KMS-11 (cell line): ENCODE results near the gene NSF.
"Not testable (repeated sequence)": the region's sequence is repeated elsewhere in the genome, so short reads cannot be mapped to it uniquely, and the experiment has no call there.

Experiments used
- H2AFZ ChIP-seq: fragments of 200-600 bp; sonication (generic); 2 replicates; pipeline ENCODE4 v1.6.1; 2016; ENCODE audit warnings: antibody characterized with exemption, mixed run types, low read depth
- H3K27ac ChIP-seq: fragments of 200-600 bp; sonication (generic); 2 replicates; pipeline ENCODE4 v1.6.1; 2016; ENCODE audit warnings: mild to moderate bottlenecking, mixed run types
- H3K27me3 ChIP-seq: fragments of 200-600 bp; sonication (generic); 2 replicates; pipeline ENCODE4 v1.6.1; 2017; ENCODE audit warnings: mild to moderate bottlenecking, low read depth, mixed run types, moderate library complexity; ENCODE audit not compliant: insufficient read depth
- H3K36me3 ChIP-seq: fragments of 200-600 bp; sonication (generic); 2 replicates; pipeline ENCODE4 v1.6.1; 2017; ENCODE audit warnings: mild to moderate bottlenecking, mixed run types; ENCODE audit not compliant: insufficient read depth
- H3K4me1 ChIP-seq: fragments of 200-600 bp; sonication (generic); 2 replicates; pipeline ENCODE4 v1.6.1; 2016; ENCODE audit warnings: mild to moderate bottlenecking, low read depth, mixed run types; ENCODE audit not compliant: poor library complexity, severe bottlenecking
- H3K4me2 ChIP-seq: fragments of 200-600 bp; sonication (generic); 2 replicates; pipeline ENCODE4 v1.7.0; 2016; ENCODE audit warnings: mild to moderate bottlenecking, mixed run types
- H3K4me3 ChIP-seq: fragments of 200-600 bp; sonication (generic); IDR thresholded peaks from 2 replicates; pipeline ENCODE4 v1.6.1; 2017; ENCODE audit warnings: low read depth, low read length, mixed read lengths; ENCODE audit not compliant: insufficient read depth
- H3K79me2 ChIP-seq: fragments of 200-600 bp; sonication (generic); 2 replicates; pipeline ENCODE4 v1.6.1; 2016; ENCODE audit warnings: low read depth, mixed run types; ENCODE audit not compliant: insufficient read depth
- H3K9ac ChIP-seq: fragments of 200-600 bp; sonication (generic); 2 replicates; pipeline ENCODE4 v1.6.1; 2016; ENCODE audit warnings: mild to moderate bottlenecking, mixed run types
- H4K20me1 ChIP-seq: fragments of 200-600 bp; sonication (generic); 2 replicates; pipeline ENCODE4 v1.6.1; 2016; ENCODE audit warnings: mild to moderate bottlenecking, mixed run types; ENCODE audit not compliant: insufficient read depth
- TF ChIP-seq, protein P1 (sequence below): fragments of 200-600 bp; sonication (generic); conservative IDR thresholded peaks from 2 replicates; pipeline ENCODE4 v1.6.1; 2017; ENCODE audit warnings: low read depth, mild to moderate bottlenecking, antibody characterized with exemption, low read length, moderate library complexity, mixed read lengths

NSF gene

DNA sequence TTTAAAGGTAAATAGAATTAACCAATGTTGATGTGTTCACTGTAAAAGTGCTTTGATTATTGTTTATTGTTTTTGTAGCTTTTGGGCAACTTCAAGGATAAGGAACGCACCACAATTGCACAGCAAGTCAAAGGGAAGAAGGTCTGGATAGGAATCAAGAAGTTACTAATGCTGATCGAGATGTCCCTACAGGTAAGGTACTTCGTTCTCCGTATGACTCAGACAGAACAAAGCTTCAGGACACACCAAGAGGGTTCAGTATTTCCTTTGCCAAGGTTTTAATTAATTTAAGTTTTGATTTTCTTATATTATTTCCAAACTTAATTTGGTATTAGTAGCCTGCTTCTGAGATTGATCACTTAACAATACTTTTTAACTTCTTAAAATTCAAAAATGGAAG, 161.0 kb downstream of the NSF start:
- no peak overlapping the region for H3K9ac ChIP-seq
- no peak overlapping the region for H3K27ac ChIP-seq
- H3K4me3 ChIP-seq = no peak overlapping the region
- H3K27me3 ChIP-seq = no peaks in the 10 kb centered on the region
- H3K4me2 ChIP-seq = no peak overlapping the region
- H3K79me2 ChIP-seq = no peaks in the 10 kb centered on the region
- H4K20me1 ChIP-seq = no peaks in the 10 kb centered on the region
- no peaks in the 10 kb centered on the region for H3K4me1 ChIP-seq
- no peaks in the 10 kb centered on the region for H3K36me3 ChIP-seq
- TF ChIP-seq, protein P1, sequence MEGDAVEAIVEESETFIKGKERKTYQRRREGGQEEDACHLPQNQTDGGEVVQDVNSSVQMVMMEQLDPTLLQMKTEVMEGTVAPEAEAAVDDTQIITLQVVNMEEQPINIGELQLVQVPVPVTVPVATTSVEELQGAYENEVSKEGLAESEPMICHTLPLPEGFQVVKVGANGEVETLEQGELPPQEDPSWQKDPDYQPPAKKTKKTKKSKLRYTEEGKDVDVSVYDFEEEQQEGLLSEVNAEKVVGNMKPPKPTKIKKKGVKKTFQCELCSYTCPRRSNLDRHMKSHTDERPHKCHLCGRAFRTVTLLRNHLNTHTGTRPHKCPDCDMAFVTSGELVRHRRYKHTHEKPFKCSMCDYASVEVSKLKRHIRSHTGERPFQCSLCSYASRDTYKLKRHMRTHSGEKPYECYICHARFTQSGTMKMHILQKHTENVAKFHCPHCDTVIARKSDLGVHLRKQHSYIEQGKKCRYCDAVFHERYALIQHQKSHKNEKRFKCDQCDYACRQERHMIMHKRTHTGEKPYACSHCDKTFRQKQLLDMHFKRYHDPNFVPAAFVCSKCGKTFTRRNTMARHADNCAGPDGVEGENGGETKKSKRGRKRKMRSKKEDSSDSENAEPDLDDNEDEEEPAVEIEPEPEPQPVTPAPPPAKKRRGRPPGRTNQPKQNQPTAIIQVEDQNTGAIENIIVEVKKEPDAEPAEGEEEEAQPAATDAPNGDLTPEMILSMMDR = no peak
- no peak overlapping the region for H2AFZ ChIP-seq

- Histone ChIP-seq H4K20me1 (no peaks in the 10 kb centered on the region), H3K4me2 (no peak overlapping the region), H3K27ac (no peak overlapping the region), H2AFZ (no peak overlapping the region), H3K79me2 (no peaks in the 10 kb centered on the region), H3K9ac (no peak overlapping the region), H3K27me3 (no peaks in the 10 kb centered on the region), H3K36me3 (no peaks in the 10 kb centered on the region), H3K4me1 (no peaks in the 10 kb centered on the region), H3K4me3 (no peak overlapping the region)
- TF ChIP-seq, protein P1 = no peak
Measured at GRCh38 chr17:46753776-46754175, 163.3 kb downstream of the NSF start.

DNA sequence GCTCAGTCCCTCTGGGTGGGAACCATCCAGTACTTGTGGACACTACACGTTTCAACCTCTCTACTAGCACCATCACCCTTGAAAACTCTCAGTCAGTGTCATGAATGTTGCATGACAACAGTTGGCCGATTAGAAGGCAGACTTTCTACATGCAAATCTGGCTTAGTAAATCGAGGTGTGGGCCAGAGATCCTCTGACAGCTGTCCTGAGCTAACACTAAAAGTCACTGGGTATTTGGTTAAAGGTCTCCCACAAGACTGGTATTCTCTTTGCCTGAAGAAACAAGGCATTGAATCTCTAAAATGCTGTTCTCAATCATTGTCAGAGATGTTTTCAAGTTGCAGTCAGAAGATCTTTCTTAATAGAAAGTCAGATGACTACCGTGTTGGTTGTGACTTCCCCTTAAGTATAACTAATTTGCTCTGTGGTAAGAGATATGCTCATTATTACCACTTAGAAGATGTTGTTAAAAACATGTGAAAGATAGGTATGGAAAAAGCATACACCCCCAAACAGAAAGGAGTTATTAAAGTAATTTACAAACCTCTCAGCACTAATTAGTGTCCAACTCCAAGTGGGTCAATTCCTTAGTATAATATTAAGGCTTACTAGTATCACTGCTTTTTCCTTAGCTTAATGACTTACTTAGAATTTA, 165.7 kb downstream of the NSF start:
- H3K36me3 ChIP-seq = no peaks in the 10 kb centered on the region
- H3K4me1 ChIP-seq = no peaks in the 10 kb centered on the region
- H3K9ac ChIP-seq = no peak overlapping the region

GRCh38 chr17:46756861-46757260, 166.4 kb downstream of the NSF start:
- Histone ChIP-seq H2AFZ (no peak overlapping the region), H3K36me3 (no peaks in the 10 kb centered on the region), H3K4me3 (no peak overlapping the region), H3K27ac (no peak overlapping the region), H3K27me3 (no peaks in the 10 kb centered on the region), H4K20me1 (no peaks in the 10 kb centered on the region), H3K9ac (no peak overlapping the region), H3K4me2 (no peak overlapping the region), H3K79me2 (no peaks in the 10 kb centered on the region), H3K4me1 (no peaks in the 10 kb centered on the region)
- TF ChIP-seq, protein P1 = no peak

More for the DNA sequence above, 165.7 kb downstream of the NSF start:
- no peaks in the 10 kb centered on the region for H3K27me3 ChIP-seq
- H3K4me2 ChIP-seq = no peak overlapping the region
- no peaks in the 10 kb centered on the region for H4K20me1 ChIP-seq
- H3K79me2 ChIP-seq = no peaks in the 10 kb centered on the region
- no peak overlapping the region for H3K27ac ChIP-seq
- H2AFZ ChIP-seq = no peak overlapping the region
- TF ChIP-seq, protein P1 = no peak
- no peak overlapping the region for H3K4me3 ChIP-seq

- not testable (repeated sequence) for H3K36me3 ChIP-seq, H4K20me1 ChIP-seq, H3K9ac ChIP-seq, H3K27me3 ChIP-seq, H3K4me3 ChIP-seq, H2AFZ ChIP-seq, H3K4me2 ChIP-seq, H3K27ac ChIP-seq, H3K79me2 ChIP-seq, H3K4me1 ChIP-seq
Measured at GRCh38 chr17:46757588-46757987, 167.1 kb downstream of the NSF start.
